SKM-1 (cell line): ENCODE results near the gene CELSR1.
"Not testable (repeated sequence)": the region's sequence is repeated elsewhere in the genome, so short reads cannot be mapped to it uniquely, and the experiment has no call there.

Source experiments
- DNase-seq: peaks from one replicate; lab custom pipeline; 2025; ENCODE audit not compliant: unreplicated experiment; lab: John Stamatoyannopoulos, UW

CELSR1 gene

DNA sequence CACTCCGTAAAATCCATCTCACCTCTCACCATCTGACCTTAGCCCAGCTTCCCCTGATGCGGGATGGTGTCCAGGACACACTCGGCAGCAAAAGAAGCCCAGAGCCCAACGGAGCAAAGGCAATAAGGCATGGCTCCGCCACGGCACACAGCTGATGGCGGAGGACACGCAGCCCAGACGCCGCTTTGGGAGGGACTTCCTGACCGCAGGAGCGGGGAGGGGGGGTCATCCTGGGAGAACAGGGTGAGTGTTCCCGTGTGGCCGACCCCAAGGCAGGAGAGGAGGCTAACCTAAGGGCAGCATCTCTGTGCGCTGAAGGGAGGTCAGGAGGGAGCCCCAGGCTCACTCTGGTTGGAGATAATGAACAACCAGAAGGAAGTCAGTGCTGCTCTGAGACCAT lies 130.6 kb downstream of the CELSR1 start:
- no peak for DNase-seq

GRCh38 chr22:46406349-46406748 lies 131.1 kb downstream of the CELSR1 start:
- DNase-seq, result no peak

GRCh38 chr22:46405901-46406300 lies 131.5 kb downstream of the CELSR1 start:
- no peak for DNase-seq

GRCh38 chr22:46403880-46404279 lies 133.5 kb downstream of the CELSR1 start:
- not testable (repeated sequence) for DNase-seq

DNA sequence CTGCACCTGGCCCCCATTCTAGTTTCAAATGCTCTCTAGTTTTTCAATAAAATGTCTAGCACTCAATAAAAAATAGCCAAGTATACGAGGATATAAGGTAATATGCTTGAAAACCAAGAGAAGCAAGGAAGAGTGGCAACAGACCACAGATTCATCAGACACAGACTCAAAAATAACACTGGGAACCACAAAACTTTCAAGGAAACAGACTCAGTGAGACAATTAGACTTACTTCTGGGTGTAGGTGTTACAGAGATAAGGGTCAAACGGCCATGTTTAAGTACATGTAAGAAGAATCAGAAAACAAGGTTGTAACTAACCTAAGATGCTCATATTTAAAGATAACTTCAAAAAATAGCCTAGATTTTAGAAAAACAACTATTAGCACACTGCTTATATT lies 134.9 kb downstream of the CELSR1 start:
- no peak for DNase-seq

GRCh38 chr22:46401370-46401769 lies 136.1 kb downstream of the CELSR1 start:
- DNase-seq, result no peak

DNA sequence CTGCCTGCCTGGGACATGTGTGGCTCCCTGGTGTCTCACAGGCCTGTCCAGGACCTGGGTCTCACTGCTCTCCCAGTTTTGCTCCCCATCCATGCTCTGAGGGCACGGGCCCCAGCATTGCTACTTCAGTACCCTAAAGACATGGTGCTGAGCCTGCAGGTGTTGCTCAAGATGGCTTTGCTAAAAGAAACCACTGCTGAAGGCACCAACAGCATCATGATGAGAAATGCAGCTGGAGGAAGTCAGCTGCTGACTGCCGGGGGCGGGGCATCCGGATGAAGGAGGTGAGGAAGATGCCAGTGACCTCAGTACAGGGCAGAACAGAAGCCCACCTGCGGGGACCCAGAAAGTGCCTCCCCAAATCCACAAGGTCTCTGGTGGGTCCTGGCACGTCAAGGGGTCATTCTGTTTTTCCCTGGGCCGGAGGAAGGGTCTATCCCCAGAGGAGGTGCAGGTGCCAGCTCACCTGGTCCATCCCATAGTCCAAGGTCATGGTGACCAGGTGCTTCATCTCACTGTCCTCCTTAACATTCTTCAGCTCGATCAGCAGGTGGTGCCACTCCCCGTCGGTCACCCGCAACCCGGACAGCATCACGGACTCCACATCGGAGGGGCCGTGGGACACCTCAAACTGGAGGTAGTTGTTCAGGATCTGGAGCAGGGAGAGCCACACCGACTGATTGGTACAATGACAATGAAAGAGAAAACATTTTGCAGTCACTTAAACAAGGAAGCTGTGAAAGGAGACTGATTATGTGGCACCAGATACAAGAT lies 138.0 kb downstream of the CELSR1 start:
- DNase-seq, result no peak

- DNase-seq, result no peak
Measured at GRCh38 chr22:46397951-46398350, 139.5 kb downstream of the CELSR1 start.

GRCh38 chr22:46397514-46397913 lies 139.9 kb downstream of the CELSR1 start:
- DNase-seq, result no peak

- DNase-seq, result not testable (repeated sequence)
Measured at GRCh38 chr22:46397049-46397448, 140.4 kb downstream of the CELSR1 start.

DNA sequence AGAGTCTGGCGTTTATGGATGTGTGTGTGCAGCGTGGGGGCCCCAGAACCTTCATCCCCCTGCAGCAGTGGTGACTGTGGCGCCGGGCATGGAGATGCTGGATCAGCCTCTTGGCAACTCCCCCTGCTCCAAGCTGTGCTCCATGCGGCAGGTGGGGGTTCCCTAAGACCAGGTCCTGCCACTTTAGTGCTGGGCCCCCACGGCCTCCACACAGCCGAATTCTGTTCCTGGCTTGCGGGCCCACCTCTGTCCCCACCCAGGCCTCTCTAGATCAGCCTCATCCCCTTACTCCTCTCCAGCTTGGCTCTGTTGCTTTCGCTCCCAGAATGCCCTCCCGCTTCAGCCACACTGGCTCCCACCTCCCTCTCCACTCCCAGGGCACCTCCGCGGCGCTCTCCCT lies 142.3 kb downstream of the CELSR1 start:
- no peak for DNase-seq

- no peak for DNase-seq
Measured at GRCh38 chr22:46394622-46395021, 142.8 kb downstream of the CELSR1 start.

DNA sequence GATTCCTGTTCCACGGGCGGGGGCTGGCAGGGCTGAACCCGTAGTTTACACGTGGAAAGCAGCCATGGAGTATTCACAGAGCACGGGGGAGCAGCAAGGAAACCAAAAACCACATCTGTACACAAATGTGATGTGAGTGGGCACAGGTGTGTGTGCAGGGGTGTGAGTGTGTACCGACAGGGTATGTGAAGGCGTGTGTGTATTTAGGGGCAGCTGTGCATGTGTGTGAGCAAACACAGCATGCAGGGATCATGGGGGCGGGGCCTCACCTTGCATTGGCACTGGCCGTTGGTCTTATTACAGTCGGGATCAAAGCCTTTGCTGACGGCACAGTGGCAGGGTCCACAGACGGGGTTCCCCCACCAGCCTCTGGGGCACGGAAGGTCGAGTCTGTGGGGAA lies 143.5 kb downstream of the CELSR1 start:
- no peak for DNase-seq

GRCh38 chr22:46392137-46392844 lies 145.1 kb downstream of the CELSR1 start:
- no peak for DNase-seq

DNA sequence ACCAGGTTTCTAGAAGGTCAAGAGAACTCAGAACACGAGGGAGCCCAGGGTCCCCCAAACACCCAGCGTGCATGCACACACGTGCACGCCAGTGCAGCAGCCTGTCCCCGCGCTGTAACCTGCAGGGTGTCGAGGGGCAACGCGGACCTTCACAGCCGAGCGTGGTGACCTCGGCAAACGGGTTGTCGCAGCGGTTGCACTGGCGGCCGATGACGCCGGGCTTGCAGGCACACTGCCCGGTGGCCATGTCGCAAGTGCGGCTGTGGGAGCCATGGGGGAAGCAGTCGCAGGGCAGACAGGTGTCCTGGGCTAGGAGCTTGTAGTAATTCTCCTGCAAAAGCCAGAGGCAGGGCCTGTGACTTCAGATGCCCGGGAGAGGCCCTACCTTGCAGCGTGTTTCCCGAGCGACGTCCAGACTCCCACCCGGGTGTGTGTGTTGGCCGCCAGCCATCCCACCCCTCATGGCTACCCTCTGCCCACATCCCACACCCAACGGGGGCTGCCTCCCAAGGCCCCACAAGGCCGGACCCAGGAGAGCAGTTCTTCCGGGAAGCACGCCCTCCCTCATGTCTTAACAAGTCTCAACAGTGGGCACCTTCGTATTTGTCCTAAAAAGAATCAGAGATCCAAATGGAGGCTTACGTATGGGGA lies 145.8 kb downstream of the CELSR1 start:
- DNase-seq, result no peak

DNA sequence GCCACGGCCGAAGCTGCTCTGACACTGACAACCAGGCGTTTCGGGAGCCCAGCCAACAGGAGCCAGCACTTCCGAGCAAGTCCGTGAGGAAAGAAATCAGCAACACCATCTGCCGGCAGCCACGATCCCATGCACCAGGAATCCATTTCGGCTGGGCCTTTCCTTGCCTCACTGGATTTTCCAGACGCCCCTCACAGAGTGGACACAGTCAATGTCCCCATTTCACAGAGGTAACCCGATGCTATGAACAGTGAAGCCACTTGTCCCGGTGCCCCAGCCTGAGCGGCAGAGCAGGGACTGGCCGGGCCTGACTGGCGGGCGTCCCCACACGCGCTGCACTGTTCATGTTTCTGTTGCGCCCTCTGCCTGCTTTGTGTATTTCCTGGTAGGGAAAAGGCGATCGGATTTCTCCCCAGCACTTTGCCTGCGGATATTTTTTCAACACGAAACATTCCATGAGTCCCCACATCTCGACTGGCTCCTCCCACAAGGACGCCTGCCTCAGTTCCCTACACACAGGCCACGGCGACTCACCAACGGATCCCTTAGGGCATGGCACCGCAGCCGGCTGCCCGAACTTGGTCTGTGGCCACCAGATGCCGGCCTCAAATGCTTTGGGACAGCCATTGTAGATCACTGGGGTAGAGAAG lies 146.6 kb downstream of the CELSR1 start:
- no peak for DNase-seq

DNA sequence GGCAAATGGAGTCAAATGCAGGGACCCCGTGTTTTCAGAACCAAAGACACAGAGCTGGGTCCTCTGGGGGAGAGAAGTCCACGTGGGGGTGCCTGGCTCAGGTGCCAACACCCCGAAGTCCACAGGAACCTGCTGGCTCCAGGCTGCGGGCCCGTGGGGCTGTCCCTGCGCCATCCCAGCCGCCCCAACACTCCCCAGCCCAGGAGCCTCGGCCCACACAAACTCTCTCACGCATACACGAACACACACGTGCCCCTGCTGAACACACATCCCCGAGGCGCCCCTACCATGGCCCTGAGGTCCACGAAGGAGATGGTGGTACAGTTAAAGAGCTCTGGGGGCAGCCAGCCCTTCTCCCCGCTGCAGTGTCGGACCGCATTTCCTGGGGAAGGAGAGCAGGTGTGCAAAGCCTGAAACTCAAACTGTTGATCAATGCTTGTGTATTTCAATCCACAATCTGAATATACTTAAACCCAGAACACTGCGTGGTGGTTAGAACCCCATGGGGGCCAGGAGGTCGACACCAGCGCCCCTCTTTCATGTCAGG lies 147.2 kb downstream of the CELSR1 start:
- DNase-seq, result no peak

DNA sequence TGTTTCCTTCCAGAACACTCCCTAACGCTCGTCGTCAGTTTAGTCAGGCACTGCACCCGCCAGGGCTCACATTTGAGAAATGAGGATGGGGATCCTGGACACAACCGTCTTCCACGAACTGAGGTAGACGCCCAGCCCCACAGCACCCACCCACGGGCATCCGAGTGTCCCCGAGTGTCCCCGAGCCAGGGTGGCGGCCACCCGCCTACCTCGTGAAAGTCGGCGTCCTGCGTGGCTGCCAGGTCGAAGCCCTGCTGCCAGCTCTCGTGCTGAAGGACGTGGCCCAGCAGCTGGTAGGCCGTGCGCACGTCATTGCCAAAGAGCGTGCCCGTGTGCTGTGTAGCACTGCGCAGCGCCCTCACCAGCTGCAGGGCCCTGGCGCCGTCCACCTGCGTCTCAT lies 148.3 kb downstream of the CELSR1 start:
- no peak for DNase-seq

DNA sequence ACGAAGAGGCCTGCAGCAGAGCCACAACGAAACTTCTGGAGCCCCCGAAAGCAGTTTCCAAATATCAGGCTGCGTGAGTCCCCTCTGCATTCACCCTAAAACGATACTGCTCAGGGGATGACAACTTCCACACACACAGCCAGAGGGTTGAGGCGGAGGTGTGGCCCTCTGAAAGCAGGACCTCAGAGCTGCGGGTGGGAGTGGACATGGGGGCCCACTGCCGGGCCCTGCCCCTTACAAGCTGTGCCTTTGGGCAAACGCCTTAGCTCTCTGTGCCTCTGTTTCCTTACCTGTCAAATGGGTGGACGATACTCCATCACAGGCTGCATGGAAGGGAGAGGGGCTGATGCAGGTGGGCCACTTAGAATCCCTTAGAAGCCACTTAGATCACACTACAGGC lies 148.8 kb downstream of the CELSR1 start:
- no peak for DNase-seq

DNA sequence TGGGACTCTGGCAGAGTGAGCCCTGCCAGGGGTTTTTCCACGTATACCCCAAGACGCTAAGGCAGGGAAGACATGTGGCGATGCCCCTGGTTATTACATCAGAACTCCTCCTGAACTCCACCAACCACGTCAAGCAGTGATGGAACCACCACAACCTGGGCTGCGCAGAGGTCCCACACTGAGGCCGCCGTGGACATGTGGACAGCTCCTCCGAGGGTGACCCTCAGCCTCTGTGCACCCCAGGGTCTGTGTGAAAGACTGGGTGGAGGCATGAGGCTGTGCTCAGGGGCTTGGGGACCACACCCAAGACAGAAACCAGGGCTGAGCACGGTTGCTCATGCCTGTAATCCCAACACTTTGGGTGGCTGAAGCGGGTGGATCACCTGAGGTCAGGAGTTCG lies 149.7 kb downstream of the CELSR1 start:
- no peak for DNase-seq

GRCh38 chr22:46386312-46386711 lies 151.1 kb downstream of the CELSR1 start:
- no peak for DNase-seq
